HG02623 (cell line): Measurements from ENCODE around the gene KCNG2.

Source experiments
- ATAC-seq: cut with Tn5 transposase; IDR thresholded peaks from one replicate; pipeline ENCODE4 v1.9.1; 2021; ENCODE audit warnings: moderate library complexity; ENCODE audit not compliant: unreplicated experiment

KCNG2 gene

DNA sequence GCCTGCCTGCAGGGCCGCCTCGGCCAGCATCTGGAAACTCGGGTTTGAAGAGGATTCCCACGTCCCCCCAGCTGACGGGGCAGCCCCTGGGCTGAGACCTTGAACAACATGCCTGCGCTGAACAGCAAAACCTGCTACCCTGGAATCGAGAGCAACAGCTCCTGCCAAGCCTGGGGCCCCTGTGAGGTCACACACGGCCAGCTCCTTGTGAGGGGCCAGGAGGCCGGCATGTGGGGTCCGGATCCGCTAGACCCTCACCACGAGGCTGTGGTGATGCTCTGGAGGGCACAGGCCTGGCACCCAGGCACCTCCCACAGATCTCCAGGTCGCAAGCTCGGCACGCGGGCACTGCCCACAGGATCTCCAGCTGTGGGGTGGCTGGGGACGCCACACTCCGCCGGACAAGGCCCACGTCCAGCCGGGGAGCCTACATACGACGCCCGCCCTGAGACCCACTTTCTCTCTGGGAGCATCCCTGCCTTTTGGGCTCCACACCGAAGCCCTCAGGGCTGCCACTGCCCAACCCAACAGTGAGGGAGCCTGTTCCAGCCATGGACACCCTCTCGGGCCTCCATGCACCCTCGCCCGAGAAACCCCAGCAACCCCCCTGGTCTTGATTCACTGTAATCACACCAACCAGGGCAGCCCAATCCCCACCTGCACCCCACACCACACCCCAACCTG is 119.6 kb downstream of the KCNG2 start:
- ATAC-seq, result no peak

DNA sequence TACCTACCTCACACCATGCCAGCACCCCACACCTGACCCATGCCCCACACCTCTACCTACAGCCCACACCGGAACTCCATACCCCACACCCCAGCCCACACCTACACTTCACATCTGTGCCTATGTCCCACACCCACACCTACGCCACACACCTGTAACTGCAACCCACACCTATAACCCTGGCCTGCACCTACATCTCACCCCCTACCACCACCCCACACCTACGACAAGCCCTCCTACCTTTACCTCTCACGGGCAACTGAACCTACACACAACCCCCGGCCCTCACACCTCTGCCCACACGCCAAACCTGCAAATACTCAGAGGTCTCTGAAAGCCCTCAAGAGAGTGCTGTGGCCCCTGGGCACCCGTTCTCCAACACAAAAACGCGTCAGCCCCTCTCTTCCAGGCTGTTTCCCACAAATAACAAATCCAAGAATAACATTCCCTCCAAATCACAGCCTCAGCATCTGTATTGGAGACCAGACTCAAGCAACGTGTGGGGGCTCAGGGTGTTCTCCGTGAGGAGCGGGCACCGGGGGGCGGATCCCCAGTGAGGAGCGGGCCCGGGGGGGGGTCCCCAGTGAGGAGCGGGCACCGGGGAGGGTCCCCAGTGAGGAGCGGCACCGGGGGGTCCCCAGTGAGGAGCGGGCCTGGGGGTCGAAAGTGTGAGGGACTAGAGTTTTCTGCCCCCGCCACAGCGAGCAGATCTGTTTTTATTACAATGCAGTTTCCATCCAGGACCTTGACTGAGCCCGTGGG is 120.3 kb downstream of the KCNG2 start:
- no peak for ATAC-seq

DNA sequence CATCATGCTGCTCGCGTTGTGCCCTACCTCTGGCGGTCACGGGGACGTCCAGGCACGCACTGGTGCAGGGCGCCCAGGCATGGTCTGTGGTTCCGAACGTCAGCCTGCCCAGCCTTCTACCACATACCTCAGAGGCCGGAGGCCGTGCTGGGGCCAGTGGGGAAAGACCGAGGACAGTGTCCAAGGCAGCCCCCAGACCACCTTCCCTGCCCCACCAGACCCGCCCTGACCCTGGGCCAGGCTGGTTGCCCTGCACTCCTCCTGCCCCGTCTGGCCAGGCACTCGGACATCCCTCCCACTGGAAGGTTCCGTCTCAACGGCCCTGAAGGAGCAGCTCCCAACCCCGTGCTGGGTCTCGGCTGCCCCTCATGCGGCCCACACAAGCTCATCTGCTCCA is 120.9 kb downstream of the KCNG2 start:
- no peak for ATAC-seq

DNA sequence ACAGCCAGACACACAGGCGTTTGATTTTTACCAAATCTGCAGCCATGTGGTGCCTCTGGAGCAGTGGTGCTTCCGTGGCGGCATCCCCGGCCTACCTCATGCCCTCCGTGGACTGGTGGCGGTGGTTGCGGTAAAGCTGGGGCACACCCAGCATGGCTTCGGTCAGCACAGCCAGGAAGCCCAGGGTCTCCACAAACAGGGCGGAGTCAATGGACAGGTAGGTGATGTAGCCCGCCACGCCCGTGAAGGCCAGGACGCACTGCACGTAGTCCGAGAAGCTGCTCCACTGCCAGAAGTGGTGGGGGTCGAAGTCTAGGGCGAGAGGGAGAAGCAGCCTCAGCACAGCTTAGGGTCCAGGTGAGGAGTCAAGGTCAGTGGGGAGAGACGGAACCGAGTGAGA is 121.4 kb downstream of the KCNG2 start:
- no peak for ATAC-seq

DNA sequence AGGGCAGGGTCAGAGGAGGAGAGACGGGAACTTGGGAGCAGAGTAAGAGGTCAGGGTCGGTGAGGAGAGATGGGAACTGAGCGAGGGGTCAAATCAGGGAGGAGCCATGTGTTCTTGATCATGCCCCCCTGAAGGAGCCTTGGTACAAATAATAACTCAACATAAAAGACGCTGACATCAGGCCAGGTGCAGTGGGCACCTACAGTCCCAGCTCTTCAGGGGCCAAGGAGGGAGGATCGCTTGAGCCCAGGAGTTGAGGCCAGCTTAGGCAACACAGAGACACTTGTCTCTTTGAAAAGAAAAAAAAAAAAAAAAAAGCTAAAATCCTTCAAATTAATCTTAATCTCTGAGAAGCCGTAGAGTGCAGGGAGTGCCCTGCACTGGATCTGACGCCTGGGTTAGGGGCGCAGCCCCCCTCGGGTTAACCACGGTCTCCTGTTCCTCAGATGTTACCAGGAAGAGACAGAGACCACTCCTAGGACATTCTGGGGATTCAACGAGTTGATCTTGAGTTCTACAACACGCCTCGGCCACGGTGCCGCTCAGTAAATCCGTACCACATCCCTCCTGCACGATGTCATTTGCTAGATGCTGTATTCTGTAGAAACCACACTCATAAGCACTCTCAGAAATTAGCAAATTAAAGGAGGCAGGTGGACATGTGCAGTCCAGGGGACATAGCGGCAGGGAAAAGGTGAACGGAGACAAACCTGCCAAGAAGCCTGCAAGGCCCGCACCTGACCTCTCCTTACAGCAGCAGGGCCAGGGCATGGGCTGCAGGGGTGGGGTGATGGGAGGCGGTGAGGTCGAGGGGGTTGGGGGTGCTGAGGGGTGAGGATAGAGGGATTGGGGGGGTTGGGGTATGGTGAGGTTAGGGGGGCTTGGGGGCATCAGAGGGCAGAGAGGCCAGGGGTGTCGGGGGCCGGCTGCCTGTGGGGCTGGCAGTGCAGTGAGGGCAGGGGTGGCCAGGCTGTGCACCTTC is 124.5 kb downstream of the KCNG2 start:
- ATAC-seq, result no peak

DNA sequence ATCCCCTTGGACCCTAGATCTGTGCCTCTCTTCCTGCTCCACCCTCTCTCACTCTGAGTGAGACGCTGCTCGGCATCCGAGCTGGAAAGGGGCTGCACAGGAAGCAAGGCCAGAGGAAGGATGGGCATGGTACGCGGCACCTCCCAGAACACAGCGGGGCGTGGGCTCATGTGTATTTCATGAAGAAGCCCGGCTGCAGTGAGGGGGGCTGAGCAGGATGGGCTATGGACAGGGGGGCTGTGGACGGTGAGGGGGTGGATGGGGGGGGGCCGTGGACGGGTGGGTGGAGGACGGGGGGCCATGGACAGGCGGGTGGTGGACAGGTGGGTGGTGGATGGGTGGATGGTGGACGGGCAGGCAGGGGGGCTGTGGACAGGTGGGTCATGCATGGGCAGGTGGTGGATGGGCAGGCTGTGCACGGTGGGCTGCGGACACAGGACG is 125.3 kb downstream of the KCNG2 start:
- no peak for ATAC-seq

DNA sequence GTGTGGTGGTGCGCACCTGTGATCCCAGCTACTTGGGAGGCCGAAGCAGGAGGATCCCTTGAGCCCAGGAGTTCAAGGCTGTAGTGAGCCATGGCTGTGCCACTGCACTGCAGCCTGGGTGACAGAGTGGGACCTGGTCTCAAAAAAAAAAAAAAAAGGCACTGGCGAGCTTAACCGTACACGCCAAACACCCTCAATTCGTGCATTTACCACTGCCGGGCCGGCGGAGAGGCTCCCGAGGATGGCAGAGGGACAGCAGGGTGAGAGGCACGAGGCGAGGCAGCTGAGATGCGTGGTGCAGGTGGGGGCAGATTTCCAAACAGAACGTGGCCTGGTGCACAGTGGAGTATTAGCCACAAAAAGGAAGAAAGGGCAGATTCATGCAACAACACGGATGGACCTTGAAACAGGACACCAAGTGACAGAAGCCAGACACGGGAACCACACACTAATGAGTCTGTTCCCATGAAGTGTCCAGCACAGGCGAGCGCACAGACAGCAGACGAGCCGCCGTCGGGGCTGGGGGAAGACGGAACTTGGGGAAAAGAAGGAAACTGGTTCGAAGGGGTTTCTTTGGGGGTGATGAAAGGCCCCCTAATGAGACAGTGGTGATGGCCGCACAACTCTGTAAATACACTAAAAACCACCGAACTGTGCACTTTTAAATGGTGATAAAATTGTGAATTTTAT is 126.3 kb downstream of the KCNG2 start:
- ATAC-seq, result no peak

DNA sequence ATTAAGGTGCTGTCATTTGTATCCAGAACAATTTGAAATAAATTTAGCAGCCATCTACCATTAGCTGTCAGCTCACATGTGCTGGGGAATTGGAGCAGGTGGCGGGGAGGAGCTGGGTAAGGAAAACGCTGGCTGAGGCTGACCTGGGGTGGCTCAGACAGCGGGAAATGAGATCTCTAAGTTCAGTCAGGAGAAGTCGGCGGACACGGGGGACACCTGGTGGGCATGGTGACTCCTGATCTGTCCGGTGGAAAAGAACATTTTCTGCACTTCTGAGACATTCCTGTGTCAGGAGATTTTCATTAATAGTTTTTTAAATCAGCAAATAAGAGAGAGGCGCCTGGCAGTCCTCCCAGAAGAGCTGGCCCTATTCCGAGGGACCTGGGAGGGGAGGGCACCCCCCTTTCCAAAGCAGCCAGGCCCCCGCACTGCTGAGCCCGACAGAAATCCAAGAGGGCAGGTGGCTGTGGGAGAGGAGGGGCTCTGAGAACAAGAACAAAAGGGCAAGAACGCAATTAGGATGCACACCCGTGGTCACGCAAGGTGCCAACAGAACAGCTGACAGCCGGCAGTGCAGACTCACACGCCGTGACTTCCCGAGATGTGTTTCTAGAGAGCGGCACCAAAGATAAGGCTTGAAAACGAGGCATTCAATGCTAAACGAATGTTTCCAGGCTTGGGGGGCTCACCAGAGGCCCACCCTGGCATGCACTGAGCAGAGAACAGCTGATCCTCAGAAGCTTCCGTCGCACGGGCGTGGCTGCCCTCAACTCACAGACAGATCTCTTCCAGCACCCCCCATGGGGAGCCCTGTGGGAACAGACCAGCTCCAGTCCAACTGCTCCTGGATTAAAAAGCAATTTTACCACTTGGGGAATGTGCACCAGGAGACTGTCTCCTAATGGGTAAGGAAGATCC is 127.3 kb downstream of the KCNG2 start:
- ATAC-seq, result no peak

DNA sequence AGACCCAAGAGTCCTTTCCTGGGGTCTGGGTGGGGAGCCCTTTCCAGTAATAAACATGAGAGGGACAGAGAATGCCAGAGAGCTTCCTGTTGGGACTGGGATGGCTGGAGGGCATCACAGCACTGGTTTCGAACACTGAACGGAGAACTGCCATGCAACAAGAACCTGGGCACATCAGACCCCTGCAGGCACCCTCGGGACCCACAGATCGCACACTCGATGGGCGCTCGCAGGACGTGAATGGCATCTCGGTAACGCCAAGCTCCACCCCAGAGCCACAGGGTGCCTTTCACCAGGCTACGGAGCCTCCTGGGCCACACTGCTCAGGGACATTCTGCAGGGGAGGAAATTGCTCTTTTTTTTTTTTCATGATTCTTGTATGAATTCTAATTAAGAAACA is 128.6 kb downstream of the KCNG2 start:
- no peak for ATAC-seq

DNA sequence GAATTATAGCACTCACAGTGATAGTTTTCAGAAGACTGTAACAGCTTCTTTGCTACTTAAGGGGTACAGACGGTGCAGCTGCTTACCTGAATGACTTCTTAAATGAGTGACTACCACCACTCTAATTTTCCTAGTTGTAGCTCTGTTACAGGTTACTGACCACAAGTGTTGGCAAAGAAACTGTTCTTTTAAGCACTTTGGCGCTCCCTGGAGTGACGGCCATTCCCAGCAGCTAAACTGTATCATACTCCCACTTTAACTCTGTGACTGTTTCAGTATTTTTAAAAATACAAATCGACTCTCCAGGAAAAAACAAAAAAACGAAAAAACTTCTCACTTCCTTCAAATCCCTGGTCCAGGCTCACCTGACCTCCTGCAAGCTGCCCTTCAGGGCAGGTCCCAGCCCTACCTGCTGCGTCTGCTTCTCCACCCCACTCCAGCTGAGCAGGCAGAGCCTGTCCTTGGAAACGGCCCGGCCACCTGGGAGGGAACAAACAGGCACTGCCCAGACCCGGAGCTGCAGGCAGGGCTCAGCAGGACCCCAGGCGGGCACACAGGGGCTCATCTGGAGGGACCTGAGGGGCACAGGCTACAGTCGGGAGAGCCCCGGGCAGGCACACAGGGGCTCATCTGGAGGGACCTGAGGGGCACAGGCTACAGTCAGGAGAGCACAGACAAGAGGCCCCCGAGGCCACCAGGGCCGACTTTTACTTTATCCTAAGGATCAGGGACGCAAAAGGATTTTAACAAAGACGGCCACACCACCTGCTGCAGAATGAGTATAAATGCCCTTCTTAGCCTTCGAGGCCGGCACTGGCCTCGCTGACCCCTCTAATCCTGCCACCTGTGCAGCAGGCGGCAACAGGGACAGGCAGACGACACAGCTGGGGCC is 129.2 kb downstream of the KCNG2 start:
- ATAC-seq, result no peak

DNA sequence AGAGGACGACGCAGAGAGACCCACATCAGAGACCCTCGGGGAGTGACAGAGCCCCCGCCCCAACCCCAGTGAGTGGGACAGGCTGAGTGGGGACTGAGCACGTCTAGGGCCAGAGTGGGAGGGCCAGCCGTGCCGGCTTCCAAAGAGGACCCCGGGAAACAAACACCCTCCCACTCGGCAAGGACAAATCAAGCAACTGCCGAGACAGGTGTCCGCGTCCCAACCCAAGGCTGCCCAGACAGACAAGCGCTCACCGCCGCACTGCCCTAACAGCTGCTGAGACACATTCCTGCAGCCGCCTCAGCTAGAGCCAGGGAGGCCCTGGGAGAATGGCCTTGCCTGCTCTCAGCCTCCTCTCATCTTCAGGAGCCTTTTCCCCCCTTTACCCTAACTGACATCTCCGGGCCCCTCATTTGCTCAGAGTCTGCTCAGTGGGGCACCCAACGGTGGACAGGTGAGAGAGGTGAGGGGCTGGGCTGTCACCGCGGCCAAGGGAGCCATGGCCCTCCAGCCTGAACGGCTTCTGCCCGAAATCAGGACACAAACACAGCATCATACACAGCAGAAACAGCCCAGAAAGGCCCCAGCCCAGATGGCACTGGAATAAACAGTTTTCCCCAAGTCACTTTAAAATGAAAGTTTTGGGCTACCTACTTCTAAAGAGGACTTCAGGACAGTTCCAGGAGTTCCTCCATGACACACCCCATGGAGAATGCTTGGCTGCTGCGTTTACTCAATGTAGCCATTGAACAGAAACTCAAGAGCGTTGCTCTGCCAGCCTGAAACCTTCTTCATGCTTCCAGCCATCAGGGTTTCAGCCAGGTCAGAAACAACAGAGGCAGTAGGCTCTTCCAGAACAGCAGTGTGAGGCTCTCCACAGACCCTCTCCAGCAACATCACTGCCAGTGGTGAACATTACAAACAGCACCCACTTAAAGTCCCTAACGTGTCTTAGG is 130.1 kb downstream of the KCNG2 start:
- no peak for ATAC-seq

DNA sequence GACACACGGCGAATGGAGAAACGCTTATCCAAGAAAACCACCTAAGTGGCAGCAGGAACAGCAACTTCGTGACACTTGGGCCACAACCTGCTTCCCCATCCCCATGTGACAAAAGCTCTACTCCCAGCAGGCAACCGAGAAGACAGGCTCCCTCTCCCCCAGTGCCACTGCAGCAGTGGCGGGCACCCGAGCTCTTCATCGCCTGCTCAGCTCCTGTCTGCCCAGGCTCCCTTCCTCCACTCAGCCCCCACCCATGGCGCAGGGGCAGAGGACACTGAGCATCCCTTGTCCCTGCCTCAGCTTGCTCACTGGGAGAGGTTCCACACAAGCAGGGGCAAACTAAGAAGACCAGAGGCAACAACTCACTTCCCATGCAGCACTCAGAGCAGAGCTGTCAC is 130.8 kb downstream of the KCNG2 start:
- no peak for ATAC-seq

DNA sequence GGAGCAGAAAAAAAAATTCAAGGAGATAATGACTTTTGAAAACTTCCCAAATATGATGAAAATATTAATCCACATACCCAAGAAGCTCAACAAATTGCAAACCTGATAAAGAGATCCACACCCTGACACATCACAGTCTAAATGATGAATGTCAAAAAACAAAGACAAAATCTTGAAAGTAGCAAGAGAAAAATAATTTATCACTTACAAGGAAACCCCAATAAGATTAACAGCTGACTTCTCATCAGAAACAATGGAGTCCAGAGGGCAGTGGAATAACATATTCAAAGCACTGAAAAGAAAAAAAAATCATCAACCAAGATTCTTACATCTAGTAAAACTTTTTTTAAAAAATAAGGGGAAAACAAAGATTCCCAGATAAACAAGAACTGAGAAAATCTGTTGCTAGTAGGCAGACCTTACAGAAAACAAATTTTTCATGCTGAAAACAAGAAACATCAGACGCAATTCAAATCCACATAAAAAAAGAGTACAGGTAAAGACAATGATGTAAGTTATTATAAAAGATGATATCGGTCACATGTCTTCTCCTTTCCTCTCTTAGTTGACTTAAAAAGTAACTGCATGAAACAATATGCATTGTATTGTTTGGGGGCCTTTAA is 132.4 kb downstream of the KCNG2 start:
- ATAC-seq, result no peak

DNA sequence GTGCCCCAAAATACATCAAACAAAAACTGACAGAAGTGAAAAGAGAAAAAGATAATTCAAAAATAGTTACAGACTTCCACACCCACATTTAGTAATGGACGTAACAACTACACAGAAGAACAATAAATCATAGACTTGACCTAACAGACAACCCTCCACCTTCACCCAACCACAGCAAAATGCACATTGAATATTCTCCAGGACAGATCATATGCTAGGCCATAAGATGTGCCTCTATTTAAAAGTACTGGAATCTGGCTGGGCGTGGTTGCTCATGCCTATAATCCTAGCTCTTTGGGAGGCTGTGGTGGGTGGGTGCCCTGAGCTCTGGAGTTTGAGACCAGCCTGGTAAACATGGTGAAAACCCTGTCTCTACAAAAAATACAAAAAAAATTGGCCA is 133.7 kb downstream of the KCNG2 start:
- ATAC-seq, result no peak

DNA sequence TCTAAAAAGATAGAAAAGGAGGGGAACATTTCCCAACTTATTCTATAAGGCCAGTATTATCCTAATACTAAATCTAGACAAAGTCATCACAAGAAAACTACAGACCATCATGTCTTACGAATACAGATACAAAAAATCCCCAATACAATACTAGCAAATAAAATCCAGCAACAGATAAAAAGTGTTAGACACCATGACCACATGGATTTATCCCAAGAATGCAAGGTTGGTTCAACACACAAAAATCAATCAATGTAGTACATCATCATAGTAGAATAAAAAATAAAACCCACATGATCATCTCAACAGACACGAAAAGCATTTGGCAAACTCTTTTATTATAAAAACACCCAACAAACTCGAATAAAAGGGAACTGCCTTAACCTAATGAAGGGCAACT is 135.2 kb downstream of the KCNG2 start:
- ATAC-seq, result no peak

DNA sequence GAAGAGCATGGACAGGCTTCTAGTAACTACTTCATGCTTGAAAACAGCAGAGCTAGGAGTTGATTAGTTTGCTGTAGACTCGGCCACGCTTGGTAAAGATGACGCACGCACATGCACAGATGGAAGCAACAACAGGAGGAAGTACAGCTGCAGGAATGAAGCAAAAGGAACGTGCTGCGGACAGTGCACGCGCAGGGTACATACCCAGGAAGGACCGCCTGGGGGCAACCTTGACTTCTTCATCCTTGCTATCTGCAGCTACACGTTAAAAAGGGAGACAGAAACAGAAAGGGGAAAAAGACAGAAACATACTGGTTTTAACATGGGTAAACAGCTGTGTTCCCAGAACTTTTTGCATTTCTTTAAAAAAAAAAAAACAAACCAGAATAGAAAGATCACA is 136.0 kb downstream of the KCNG2 start:
- no peak for ATAC-seq
